CD4-positive, alpha-beta T cell treated with Interferon alpha-2 for 1 hour (primary cell): ENCODE data around the gene LMO7.

Experiments used
- DNase-seq, 2 donors: peaks; one replicate each; pipeline ENCODE4 v3.0.0-alpha.2; 2020 to 2022

LMO7 gene

DNA sequence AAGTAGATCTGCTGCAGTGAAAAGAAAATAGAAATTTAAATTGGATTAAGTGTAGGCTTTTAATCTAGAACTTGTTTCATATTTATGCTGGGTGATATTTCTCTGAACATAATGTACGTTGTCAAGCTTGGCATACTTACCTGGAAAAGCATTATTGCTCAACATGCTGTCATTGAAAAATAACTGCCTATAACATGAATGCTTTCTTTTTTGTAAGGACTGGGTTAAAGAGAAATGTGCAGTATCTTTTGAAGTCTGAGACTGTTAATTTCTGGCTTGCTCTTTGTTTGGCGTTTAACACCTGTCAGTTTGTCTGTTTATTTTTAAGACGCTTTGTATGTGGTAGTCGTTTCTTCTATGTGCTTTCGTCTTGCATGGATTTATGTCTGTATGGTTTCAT is 175.2 kb downstream of the LMO7 start:
- DNase-seq, result no peak

DNA sequence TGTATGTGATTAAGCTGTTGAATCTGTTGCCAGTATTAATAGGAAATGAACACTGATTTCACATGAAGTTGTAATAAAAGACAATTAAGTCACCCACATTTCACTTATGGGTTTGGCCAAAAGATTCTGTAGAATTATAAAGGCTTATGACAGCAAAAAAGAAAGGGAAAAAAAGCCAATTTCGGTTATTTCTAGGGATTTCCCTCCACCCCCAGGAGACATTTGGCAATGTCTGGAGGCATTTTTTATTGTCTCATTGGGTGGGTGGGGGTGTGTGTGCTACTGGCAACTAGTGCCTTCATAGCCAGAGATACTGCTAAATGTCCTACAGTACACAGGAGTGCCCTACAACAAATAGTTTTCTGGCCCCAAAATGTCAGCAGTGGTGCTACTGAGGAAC is 175.7 kb downstream of the LMO7 start:
- no peak for DNase-seq

DNA sequence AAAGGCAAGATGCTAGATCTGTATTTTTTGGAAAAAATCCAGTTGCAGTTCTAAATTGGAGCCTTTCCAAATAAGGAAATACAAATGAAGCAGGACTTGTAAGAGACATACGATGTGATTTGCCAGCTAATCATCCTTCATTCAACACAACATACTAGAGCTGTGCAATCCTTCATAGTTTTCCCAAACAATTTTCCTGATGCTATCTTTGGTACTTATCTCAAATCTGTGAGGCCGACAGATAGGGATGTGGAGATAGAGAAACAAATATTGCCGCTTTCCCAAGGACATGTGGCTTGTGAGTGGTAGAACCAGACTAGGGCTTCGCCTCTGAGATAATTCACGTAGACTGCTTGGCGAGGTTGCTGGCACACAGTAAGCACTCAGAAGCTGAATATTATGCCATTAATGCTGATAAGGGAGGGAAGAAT is 176.6 kb downstream of the LMO7 start:
- no peak for DNase-seq

DNA sequence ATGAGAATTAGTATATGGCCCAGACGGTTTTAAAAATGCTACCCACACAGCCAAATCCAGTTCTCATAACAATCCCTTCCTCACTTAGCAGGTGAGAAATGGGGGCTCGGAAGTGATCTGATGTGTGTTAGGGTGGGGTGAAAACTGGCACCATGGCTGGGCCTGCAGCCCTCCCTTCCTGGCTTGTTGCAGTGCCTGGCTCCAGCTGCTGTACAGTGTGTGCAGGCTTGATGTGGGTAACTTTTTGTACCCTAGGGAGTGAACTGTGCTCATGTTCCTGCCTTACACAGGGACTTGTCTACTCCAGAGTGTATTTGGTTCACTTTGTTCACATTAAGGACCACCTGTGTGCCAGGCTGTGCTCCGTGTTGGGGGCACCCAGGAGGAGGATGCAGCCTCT is 177.2 kb downstream of the LMO7 start:
- no peak for DNase-seq

DNA sequence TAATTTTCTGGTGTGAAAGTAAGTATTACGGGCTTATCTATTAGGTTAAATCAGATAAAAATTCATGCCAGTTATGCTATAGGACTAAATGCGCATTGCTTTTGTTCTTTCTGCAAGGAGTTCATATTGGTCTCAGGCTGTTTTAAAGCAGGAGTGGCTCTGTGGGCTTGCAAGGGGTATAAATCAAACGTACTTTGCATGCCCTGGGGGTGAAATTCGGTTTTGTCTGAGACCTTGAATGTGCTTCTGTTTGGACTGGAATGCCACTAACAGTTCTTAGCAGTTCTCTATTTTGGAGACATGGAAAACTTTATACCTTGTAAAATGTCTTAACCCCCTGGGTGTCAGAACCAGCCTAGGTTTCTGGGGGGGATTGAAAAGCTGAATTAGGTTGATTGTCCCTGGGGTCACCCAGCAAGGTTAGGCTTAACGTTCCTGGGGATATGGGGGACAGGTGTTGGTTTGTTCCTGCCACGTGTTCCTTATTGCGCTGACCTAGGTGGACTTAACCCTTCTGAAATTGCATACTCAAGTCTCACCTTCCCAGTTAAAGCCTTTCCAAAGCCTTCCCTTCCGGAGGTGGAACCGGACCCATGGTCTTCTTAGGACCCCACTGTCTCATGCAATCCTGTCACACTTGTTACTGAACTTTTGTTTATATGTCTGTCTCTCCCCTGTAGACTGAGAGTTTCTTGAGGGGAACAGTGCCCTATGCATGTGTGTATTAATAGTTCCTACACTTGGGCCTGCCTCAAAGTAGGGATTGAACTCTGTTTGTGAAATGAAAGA is 182.2 kb downstream of the LMO7 start:
- no peak for DNase-seq

DNA sequence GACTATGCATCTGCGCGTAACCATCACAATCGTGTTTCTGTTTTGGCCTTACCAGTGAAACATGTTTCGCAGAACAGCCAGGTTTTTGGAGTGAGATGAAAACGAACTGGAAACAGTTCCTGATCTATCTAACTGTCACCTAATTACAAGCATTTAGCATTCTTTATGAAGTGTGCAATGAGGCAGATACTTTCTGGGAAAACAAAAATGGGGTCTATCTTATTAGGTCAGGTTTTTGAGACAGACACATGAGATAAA is 182.8 kb downstream of the LMO7 start:
- no peak for DNase-seq

DNA sequence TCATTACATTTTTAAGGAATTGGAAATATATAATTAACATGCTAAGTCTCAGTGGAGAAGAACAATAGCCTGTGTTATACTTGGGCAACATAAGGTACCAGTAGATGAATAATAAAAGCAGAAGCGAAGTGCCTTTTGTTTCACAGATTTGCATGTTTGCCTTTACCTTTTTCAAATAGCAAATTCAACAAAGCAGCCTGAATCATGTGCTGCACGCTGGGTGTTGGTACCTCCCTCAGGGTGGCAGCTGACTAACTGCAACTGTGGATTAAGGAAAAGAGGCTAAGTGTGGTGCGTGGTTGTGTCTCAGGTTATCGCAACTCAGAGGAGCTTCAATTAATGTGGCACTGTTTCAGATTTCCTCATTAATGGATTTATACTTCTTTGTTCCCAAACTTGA is 189.0 kb downstream of the LMO7 start:
- no peak for DNase-seq

DNA sequence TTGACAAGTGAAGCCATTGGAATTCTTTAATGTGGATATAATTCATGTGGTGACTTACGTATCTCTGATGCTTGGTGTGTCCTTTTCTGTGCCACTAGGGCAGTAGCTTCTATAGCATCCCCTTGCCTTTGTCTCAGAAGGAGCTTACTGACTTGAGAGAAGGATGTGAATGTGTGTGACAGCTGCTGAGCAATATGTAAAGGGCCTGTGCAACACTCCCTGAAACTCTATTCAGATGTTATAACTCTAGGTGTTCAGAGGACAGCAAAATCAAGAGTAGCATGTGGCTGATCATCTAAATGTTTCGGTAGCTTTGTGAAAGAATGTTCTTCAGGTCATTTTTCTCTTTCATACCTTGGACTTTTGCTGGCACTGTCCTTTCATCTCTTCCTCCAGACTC is 189.5 kb downstream of the LMO7 start:
- no peak for DNase-seq

DNA sequence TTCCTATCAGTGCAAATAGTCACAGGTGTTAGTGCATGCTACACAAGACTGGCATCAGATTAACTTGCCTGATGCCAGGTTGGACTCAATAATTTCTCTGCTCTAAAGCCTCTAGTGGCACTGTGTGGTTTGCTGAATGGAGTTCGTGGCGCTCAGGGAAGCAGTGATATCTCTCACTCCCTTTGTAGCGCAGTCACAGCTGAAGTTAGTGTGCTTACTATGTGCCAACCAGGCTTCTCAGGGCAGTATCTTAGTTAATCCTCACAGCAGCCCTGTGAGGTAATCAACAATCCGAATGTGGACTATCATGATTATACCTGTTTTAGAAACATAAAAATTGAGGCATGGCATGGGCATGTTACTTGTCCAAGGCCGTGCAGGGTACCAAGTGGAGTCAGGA is 190.3 kb downstream of the LMO7 start:
- no peak for DNase-seq

DNA sequence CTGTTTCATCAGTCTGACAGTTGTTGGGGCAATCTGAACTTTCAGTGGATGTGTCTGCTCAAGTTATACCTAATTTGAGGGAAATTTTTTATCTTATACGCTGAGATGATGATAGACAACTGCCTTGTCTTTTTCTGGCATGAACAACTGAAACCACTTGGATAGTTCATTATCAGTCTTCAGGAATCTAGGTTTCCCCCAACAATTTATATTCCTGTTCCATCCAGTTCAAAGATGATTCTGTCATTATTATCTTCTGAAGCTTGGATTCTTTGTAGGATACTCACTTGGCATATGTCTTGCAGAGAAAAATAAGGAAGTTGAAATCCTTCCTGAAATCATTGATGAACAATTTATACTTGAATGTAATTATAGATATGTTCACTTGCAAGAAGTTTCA is 193.7 kb downstream of the LMO7 start:
- no peak for DNase-seq

DNA sequence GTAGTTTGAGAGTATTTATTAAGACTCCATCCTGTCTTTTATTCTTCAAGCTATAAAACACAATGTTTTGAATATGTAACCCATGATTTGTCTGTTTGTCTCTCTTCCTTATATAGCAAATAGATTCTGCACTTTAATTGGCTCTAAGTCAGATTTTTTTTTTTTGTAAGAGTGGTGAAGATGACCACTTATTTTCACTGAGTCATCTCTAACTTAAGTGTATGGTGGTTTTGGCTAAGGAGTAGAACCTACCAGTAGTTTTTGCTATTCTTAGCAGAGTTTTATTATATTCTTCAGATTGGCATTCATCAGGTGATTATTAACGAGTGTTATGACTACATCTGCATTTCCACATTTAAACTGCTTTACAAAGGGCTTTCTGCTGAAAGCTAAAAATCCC is 194.7 kb downstream of the LMO7 start:
- no peak for DNase-seq

DNA sequence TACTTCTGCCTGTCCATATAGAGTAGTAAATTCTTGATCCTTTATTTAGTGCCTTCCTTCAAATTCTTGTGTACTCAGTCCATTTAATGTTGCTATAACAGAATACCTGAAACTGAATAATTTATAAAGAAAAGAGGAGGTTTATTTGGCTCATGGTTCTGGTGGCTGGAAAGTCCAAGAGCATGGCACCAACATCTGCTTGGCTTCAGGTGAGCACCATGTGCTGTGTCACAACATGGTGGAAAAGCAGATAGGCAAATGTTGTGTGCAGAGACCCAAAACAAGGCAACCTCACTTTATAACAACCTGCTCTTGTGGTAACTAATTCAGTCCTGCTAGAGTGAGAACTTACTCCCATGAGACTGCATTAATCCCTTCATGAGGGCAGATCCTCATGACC is 195.3 kb downstream of the LMO7 start:
- no peak for DNase-seq

DNA sequence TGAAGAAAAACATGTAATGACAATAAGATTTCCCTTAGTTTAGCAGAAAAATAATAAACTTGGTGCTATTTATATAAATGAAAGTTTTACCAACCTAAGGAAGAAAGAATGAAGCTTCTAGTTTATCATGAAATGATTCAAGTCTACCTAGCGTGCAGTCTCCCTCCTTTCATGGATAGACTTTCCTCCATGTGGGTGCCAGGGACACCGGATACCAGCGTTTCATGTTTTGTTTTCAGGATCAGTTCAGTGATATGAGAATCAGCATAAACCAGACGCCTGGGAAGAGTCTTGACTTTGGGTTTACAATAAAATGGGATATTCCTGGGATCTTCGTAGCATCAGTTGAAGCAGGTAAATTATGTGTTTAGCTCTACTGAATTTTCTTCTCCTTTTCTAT is 196.7 kb downstream of the LMO7 start:
- DNase-seq, result no peak

DNA sequence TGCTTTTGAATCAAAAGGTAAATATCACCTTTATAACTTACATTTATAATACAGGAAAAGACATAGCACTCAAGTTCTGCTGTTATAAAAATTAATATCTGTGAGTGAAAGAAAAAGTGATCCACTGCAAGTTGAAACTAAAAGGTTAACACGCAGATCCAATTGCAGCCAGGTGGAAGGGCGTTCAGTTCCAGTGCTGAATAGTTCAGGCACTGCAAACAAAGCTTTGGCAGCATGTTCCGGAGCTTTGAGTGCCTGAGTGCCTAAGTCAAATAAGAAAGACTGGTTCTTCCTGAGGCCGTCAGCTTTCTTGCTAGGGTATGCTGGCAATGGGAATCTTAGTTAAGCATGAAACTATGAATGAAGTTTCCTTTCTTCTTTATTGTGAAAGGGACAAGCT is 200.3 kb downstream of the LMO7 start:
- DNase-seq, result no peak

DNA sequence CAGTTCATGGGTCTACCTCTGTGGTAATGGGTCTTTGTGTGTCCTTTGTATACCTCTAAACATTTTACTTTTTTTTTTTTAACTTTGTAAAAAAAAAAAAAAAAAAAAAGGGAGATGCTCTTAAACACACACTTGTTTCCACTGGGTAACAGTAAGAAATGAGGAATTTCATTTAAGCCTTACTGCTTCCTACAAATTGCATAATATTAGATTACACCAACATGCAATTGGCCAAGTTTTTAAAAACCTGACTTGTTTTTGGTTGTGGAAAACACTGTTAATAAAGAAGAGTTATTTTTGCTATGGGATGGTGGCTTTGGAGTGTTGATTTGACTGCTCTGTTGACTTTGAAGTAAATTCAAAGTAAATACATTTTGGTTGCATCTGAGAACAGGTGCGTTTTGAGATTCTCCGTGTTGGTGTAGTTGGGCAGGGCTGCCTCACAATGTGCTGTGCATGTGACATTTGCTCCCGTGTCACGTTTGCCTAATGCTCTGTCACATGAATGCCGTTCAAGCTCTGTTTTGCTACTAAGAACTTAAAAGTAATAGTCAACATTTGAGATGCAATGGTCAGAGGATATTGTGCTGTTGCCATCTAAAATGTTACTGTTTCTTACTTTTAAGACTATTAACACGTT is 202.4 kb downstream of the LMO7 start:
- no peak for DNase-seq

DNA sequence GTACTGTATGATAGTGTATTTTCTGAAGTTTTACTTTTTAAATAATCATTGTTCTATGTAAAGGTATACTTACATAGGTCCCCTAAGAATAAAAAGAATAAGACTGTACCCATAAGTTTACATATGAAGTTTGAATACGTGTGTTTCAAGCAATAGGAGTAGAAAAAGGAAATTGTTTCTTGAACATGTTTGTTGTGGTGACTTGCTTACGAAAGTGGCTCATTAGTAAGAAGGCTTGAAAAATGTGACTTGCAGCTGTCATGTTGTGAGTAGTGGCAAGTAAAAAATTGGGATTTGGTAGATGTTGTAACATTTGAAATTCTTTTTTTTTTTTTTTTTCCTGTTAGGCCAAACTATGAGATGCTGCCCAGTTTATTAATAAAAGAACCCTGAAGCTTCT is 203.3 kb downstream of the LMO7 start:
- DNase-seq, result no peak

DNA sequence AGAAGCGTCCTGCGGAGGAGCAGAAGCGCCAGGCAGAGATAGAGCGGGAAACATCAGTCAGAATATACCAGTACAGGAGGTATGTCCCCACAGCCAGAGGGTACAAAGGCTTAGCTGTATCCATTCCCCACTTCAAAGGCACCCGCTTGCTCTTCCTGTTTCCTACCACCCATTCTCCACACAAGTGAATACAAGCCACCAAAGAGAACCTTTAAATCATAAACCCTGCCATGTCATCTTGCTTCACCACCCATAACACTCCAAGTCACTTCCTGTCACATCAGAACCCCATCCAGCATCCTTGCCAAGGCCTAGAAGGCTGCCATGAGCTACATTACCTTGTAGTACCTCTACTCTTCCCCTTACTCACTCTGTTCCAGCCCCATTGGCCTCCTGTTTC is 205.8 kb downstream of the LMO7 start:
- DNase-seq, result no peak

DNA sequence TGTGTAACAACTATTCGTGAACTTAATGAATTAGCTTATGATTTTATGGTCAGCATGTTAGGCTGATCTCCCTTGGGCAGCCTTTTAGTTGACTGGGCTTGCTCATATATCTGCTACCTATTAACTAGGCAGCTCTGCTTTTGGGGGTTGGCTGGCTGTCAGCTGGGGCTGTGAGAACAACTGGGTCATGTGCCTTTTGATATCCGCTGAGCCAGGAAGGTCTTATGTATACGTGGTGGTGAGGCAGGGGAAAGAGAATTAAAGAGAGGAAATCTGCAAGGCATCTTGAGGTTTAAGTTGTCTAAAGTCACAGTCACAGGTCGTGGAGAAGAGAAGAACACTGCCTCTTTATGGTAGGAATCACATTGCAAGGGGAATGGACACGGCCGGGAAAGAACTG is 206.9 kb downstream of the LMO7 start:
- DNase-seq, result no peak

DNA sequence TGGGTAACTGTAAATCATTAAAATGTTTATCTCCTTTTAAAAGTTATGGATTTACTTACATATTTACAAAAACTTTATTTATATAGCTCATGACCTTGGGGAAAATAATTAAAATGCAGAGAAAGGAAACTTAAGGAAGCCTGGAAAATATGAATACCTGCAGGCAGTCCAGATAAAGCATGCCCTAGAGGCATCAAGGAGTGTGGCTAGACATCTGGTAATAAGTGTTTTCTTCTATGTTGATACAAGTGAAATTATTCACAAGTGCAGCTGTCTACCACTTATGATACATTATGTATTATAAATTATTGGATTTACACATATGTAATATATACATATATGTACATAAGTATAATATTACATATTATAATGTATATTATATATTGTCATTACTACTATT is 207.9 kb downstream of the LMO7 start:
- no peak for DNase-seq

DNA sequence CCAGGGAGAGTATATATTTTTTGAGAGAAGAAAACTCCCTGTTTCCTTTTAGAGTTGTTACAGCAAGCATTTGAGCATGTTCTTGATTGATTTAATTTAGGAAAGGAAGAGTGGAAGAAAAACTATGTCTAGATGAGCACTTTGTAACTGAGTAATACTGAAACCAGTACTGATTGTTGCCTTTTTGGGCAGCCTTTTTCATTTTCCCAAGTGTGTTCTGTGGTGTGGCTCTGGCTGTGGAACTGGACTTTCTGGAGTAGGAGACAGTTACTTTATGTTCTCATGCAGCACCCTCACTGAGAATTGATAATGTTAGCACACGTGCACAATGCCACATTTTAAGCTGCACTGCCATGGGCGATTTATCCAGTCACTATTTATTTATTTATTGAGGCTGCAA is 211.5 kb downstream of the LMO7 start:
- no peak for DNase-seq

DNA sequence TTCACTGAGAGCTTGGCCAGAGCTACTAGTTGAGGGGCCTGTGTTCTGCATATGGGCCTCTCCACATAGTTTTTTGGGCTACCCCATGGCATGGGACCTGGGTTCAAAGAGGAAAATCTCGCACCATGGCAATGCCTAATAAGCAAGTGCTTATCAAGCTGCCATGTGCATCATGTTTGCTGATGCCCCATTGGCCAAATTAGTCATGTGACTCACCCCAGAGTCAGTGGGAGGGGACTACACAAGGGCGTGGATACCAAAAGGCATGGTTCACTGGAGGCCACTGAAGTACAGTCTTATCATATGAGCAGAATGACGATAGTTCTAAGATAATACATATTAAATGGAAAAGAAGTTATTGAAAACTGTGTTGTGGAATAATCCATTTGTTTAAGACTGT is 214.8 kb downstream of the LMO7 start:
- DNase-seq, result no peak

DNA sequence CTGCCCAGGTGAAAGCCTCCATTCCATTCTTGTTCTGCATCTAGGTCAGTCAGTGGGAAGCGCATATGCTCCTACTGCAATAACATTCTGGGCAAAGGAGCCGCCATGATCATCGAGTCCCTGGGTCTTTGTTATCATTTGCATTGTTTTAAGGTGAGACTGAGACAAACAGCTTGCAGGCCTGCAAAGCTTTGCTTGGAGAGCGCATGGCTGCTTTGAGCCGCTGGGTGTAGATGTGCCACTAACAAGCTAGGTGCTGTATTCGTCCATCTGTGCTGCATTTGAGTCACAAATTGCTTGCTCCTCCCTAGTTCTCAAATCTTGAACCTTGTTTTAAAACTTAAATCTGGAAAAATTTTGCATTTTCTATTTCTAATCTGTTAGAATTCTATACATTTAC is 219.1 kb downstream of the LMO7 start:
- no peak for DNase-seq

DNA sequence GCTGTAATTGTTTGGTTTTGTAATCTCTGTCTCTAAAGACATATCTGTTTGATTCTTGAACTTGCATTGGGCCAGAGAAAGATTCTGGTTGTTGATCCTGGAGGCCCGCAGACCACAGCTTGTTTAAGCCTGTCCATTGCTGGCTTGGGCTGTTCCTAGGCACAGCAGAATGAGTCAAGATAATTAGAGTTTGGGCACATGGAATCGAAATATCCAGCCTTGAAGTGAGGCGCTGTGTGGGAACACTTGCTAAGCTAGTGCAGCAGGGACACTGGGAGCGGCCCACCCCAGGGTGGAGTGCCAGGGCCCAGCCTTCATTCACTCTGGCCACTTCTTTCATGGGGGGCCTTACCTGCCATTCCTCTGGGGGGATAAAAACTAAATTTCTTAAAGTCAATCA is 219.7 kb downstream of the LMO7 start:
- no peak for DNase-seq

DNA sequence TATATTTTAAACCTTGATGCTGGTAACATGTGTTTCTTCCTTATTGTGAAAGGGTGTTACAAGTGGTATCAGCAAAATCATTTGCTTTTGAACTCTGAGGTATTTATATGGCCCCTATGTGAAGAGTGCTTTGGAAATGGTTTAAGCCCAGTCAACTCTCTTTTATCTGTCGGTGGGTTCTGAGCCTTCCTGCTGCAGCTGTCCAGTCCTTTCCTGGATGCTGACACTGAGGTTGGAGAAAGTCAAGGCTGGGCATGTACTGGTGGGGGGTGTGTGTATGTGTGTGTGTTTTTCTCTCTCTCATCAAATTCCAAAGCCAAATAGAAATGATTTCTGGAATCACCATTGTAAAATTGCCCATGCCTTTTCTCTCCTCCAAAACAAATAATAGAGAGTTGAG is 221.2 kb downstream of the LMO7 start:
- no peak for DNase-seq

DNA sequence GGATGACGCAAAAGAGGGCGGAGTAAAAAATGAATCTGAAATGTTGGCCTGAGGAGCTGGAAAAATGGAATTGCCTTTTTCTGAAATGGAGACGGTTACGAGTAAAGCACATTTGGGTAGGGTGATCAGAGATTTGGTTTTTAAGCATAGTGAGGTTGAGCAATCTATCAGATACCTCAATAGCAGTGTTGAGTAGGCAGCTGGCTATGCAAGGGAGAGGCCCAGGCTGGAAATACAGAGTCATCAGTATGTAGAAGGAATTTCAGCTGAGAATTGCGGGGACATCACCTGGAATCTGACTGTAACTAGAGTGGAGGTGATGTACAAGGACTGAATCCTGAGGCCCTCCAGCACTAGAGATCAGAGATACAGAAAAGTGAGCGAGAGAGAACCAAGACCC is 224.8 kb downstream of the LMO7 start:
- DNase-seq, result no peak
